Left ventricle myocardium inferior (tissue), 1 donor: ENCODE data around the gene CMPK2. TPM values are rescaled to one million over a fixed set of nuclear protein-coding genes. Genes with fewer than 3 reads are reported as not detected.
A peak's percentile ranks its signal among the peaks of the same experiment; 100 is the strongest.

Experiments used
- DNase-seq: peaks from one replicate; pipeline ENCODE4 v3.0.0-alpha.2; 2020
- H3K27ac ChIP-seq: fragments of 200-600 bp; replicated peaks from 2 replicates; pipeline ENCODE4 v1.8.0; 2021
- H3K27me3 ChIP-seq: fragments of 200-600 bp; 2 replicates; pipeline ENCODE4 v1.8.0; 2021; ENCODE audit warnings: low read depth
- H3K36me3 ChIP-seq: fragments of 200-600 bp; 2 replicates; pipeline ENCODE4 v1.8.0; 2021
- H3K4me1 ChIP-seq: fragments of 200-600 bp; 2 replicates; pipeline ENCODE4 v1.8.0; 2021
- H3K4me3 ChIP-seq: fragments of 200-600 bp; 2 replicates; pipeline ENCODE4 v1.8.0; 2021; ENCODE audit warnings: mild to moderate bottlenecking, moderate library complexity
- H3K9me3 ChIP-seq: fragments of 200-600 bp; replicated peaks from 2 replicates; pipeline ENCODE4 v1.8.0; 2021
- CTCF ChIP-seq: fragments of 200-600 bp; IDR thresholded peaks from 2 replicates; pipeline ENCODE4 v1.8.0; 2021; ENCODE audit warnings: antibody characterized with exemption, mild to moderate bottlenecking, borderline replicate concordance
- intact Hi-C: fragments of 100-400 bp; cut with micrococcal nuclease; formaldehyde crosslinking; loops from one replicate; pipeline ENCODE4 v1.11.0; 2022
- total RNA-seq: library from RNA; stranded (reverse); fragmentation: NEBNext Ultra II Directional; extraction: Animal tissue kit (Norgen Biotek cat#: 25700); gene quantifications from one replicate; pipeline ENCODE4 v1.2.1, GENCODE V29; 2021
- donor health status: DM: no; HTN: yes; CAD: no; lungs with severe emphysema.

CMPK2 gene
- total RNA-seq, 1 donor from 2014 or later, result 3.2 TPM

- Histone ChIP-seq H3K9me3 (no peaks in the 10 kb centered on the region), H3K4me1 (peaks cover 38% of the 10 kb centered on the region), H3K36me3 (no peaks in the 10 kb centered on the region), H3K27ac (no peak overlapping the region), H3K27me3 (no peaks in the 10 kb centered on the region), H3K4me3 (no peak overlapping the region)
- intact Hi-C loops, result no loop called here
- no peak for TF ChIP-seq CTCF
- DNase-seq, result no peak
Measured at GRCh38 chr2:6824962-6825361, 40.7 kb downstream of the CMPK2 start.

- H3K9me3 ChIP-seq, result no peaks in the 10 kb centered on the region
- intact Hi-C loops, result no loop called here
Measured at GRCh38 chr2:6823111-6823510, 42.6 kb downstream of the CMPK2 start.

GRCh38 chr2:6822406-6822805, 43.3 kb downstream of the CMPK2 start:
- no peaks in the 10 kb centered on the region for H3K27me3 ChIP-seq
- H3K4me1 ChIP-seq, result peaks cover 34% of the 10 kb centered on the region
- H3K27ac ChIP-seq, result no peak overlapping the region
- intact Hi-C loops, result no loop called here
- H3K9me3 ChIP-seq, result no peaks in the 10 kb centered on the region
- DNase-seq, result no peak
- TF ChIP-seq CTCF, result no peak
- H3K4me3 ChIP-seq, result no peak overlapping the region
- no peaks in the 10 kb centered on the region for H3K36me3 ChIP-seq

More at GRCh38 chr2:6823111-6823510, 42.6 kb downstream of the CMPK2 start:
- DNase-seq, result no peak
- Histone ChIP-seq H3K4me3 (no peak overlapping the region), H3K27me3 (no peaks in the 10 kb centered on the region), H3K36me3 (no peaks in the 10 kb centered on the region), H3K4me1 (peaks cover 41% of the 10 kb centered on the region), H3K27ac (no peak overlapping the region)
- no peak for TF ChIP-seq CTCF

GRCh38 chr2:6820903-6821584, 44.7 kb downstream of the CMPK2 start:
- H3K4me3 ChIP-seq, result peak overlapping the region; percentile 31
- DNase-seq, result no peak
- no peaks in the 10 kb centered on the region for H3K9me3 ChIP-seq
- TF ChIP-seq CTCF, result no peak
- no peaks in the 10 kb centered on the region for H3K27me3 ChIP-seq
- H3K27ac ChIP-seq, result peak overlapping the region; percentile 47
- no peaks in the 10 kb centered on the region for H3K36me3 ChIP-seq
- H3K4me1 ChIP-seq, result peaks cover 27% of the 10 kb centered on the region
- intact Hi-C loops, result no loop called here

- no peak overlapping the region for H3K27ac ChIP-seq
Measured at GRCh38 chr2:6820236-6820635, 45.5 kb downstream of the CMPK2 start.

More at GRCh38 chr2:6820236-6820635, 45.5 kb downstream of the CMPK2 start:
- DNase-seq, result no peak
- H3K4me3 ChIP-seq, result no peak overlapping the region
- no peaks in the 10 kb centered on the region for H3K9me3 ChIP-seq
- H3K27me3 ChIP-seq, result no peaks in the 10 kb centered on the region
- intact Hi-C loops, result no loop called here
- no peak for TF ChIP-seq CTCF
- H3K4me1 ChIP-seq, result peaks cover 27% of the 10 kb centered on the region
- H3K36me3 ChIP-seq, result no peaks in the 10 kb centered on the region
